ENCODE data around the gene SLC15A5.

SLC15A5 gene

GRCh38 chr12:16175840-16176239, 101.6 kb downstream of the SLC15A5 start:
- no peak for DNase-seq

DNA sequence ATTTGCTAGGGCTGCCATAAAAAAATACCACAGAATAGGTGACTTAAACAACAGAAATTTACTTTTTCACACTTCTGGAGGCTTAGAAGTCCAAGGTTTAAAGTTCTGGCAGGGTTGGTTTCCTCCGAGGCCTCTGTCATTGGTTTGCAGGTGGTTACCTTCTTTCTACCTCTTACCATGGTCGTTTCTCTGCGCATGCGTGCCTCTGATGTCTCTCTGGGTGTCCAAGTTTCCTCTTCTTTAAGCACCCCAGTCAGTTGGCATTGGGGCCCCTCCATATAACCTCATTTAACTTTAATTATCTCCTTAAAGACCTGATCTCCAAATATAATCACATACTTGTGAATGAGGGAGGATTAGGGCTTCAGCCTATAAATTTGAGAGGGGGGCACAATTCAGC, 103.2 kb downstream of the SLC15A5 start:
- no peak for DNase-seq

DNA sequence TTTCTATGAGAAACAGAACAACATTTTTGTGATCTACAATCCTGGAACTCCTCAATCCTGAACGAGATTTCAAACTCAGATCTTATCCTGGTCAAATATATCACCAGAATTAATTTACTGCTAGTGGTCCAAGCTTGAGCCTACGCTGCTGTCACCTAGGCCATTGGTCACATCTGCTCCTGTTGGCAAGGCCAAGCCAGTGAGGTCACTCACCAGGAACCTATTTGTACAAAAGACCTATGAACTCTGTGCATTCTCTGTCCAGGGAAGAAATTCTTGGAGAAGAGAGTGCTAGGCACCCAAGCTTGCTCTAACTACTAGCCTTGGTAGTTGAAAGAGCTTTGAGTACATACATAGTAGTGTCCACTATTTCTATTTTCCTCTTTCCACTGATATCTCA, 106.1 kb downstream of the SLC15A5 start:
- DNase-seq = no peak

GRCh38 chr12:16168078-16168477, 109.4 kb downstream of the SLC15A5 start:
- no peak for DNase-seq

DNA sequence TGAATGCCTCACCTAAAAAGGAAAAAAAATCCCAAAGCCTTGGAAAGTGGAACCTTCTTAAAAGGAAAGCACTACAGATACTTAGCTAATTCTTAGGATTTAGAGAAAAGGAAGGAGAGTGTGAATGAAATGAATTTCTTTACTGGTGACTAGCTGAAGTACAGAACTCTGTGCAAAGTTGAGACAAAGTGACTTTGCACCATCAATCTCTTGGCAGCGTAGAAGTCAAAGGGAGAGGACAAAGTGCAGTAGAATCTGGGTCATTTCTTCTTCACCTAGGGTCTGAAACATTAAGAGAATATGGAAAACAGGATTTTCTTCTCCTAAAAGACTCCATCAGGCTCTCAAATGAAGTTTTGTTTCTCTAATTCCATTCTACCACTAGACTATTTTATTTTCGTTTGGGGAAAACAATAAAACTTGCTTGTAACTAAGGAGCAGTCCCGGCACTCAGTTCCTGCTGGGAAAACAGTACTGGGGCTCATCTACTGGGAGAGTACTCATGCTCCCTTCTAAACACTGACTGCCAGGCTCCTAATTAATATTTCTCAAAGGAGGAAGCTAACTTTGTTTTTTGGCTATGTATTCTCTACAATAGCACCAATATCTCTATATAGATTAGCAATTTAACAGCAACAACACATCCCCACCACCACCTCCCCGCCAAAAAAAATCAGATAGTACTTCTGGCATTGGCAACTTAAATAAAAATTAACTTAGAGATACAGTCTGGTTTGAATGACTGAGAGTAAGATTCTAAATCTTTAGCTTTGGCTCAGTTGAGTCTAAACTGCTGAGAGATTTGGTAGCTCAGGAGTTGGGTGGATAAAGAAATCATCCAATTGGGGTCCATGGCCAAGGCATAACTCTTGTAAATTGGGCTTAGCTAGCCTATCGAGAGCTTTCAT, 110.7 kb downstream of the SLC15A5 start:
- DNase-seq = peak in 3 of 56 donors; percentile 1 to 9 (median 5)

DNA sequence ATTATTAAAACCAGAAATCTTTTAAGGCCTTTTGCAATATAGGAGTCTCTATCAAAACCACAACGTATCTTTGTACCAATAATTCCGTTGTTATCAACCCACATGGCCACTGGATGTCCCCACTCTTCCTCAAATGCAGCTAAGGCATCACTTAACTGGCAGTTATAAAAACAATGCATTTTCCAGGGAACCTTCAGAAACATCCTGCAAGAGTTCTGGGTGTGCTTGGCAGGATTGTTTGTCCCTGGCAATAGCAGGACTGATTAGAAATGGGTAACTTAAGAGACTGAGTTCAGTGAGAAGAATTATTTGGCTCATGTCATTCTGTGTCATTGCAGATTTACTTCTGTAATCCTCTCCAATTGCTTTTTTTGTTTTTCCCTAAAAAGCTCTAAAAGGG, 112.0 kb downstream of the SLC15A5 start:
- peak in 21 of 56 donors; percentile 0 to 60 (median 12) for DNase-seq

GRCh38 chr12:16163901-16164300, 113.6 kb downstream of the SLC15A5 start:
- DNase-seq = no peak

- DNase-seq = no peak
Measured at GRCh38 chr12:16163146-16163545, 114.3 kb downstream of the SLC15A5 start.

- DNase-seq = no peak
Measured at GRCh38 chr12:16159571-16159970, 117.9 kb downstream of the SLC15A5 start.

DNA sequence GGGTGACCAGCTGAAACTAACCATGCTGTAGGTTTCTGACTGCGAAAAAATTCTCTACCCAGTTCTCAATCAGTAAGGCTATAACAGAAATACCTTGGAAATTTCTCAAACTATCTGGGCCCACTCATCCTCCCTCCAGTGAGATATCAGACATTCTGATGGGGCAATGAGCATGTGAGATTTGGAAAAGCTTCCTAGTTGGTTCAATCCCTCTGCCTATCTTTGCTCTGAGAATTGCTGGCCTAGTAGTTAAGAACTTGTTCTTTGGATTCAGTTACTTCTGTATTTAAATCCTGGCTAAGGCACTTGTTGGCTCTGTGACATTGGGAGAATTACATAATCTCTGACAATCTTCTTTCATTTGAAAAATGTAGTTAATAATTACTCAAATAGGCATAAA, 119.4 kb downstream of the SLC15A5 start:
- no peak for DNase-seq

DNA sequence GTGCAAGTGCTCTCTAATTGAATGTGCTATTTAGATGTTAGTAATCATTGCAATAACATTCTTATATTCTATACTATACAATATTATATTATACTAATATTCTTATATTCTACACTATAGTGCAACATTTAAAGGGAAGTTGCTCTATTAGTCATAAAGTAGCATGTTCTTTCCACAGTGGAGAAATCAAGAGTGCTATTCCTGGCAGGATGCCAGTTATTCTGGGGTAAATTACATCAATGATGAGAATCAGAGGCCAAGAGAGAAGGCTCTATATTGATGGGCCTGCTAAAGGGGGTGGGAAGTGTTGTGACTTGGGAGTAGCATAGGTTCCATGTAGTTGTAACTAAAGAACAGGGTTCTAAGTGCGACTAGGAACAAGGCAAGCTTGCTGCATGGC, 121.5 kb downstream of the SLC15A5 start:
- no peak for DNase-seq

DNA sequence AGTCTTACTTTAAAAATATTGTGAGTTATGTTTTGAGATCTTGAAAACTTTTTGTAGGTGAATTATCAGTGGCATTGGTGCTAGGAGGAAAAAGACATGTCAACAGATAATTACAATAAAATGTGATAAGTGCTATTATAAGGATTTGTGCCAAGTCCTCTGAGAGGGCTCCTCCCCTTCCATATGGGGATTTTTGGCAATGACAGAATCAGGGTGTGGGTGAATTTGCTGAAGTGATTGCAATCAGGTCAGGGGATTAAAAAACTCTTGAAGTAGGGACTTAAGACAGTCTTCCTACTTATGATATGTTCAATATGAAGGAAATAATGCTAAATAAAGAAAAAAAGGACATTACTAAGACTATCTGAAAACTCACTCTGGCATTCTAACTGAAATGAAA, 122.5 kb downstream of the SLC15A5 start:
- no peak for DNase-seq

DNA sequence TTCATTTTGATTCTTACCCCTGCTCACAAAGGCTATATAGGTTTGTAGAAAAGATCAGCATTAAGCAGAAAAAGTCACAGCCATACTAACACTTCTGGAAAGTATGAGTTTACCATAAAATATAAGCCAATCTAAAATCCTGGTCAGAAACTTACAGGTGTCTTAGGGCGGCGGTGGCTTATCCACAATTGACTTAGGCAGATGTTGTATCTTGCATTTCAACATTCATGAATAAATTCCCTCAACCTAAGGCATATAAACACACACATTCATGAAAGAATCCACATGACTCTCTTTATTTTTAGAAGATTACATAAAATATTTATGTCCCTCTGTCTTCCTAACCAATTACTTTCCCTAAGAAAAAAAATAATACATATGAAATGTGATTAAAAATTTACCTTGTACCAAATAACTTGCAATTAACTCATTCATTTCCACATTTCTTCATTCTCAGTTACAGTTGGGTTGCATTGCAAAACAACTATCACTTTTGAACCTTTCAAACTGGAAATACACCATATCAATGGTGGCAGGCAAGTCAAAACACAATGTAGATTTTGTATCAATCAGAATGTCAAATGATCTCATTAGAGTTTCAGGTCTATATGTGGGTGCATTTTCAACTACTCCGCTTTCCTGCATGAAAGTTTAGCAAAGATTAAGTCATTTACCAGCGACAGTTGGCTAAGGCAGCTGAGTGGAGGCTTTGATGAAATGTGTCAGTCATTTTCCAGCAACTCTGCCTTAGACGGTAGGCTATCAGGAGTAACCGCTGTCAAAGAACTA, 124.4 kb downstream of the SLC15A5 start:
- no peak for DNase-seq

DNA sequence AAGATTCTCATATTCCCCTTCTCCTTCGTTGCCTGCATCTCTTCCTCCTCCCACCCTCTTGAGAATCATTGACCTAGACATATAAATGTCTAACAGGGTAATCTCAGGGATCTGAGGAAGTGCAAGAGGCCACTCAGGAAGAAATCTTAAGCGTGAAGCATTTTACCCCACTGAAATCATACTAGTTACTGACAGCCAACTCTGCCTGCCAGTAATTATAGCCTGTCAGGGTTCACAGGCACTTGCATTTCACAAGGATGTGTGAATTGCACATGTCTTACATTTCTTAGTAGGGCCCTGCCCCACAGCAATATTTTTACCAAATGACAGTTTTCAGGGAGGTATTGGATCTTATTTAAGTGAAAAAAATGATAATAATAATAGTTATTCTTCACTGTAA, 127.2 kb downstream of the SLC15A5 start:
- no peak for DNase-seq

DNA sequence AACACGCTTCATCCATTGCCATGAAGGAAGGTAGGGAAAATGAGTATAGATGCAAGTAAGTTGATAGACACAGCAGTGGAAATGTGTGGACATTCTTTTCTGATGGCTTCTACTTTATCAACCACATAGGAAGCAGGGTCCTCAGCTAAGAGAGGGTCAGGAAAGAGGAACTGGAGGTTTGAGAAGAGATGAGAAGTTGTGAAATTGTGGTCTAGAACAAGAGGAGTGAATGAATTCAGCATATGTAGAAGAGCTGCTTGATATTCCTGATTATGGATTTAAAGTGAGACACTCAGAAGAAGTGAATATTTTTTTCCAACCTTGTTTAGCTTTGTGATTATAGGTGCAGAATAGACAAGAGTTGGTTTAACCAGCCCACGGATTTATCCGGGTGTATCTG, 128.5 kb downstream of the SLC15A5 start:
- DNase-seq = no peak

Measured in nucleus accumbens (tissue), 56 donors.